Activated CD8-positive, alpha-beta memory T cell treated with anti-CD3 and anti-CD28 coated beads, Interleukin-2, amount 50 U/mL, for 1 hour (primary cell): ENCODE data around the gene MAP7D1.

ENCODE experiments used
- DNase-seq: peaks from one replicate; pipeline ENCODE4 v3.0.0-alpha.2; 2020; ENCODE audit errors: extremely low read depth

The MAP7D1 gene

DNA sequence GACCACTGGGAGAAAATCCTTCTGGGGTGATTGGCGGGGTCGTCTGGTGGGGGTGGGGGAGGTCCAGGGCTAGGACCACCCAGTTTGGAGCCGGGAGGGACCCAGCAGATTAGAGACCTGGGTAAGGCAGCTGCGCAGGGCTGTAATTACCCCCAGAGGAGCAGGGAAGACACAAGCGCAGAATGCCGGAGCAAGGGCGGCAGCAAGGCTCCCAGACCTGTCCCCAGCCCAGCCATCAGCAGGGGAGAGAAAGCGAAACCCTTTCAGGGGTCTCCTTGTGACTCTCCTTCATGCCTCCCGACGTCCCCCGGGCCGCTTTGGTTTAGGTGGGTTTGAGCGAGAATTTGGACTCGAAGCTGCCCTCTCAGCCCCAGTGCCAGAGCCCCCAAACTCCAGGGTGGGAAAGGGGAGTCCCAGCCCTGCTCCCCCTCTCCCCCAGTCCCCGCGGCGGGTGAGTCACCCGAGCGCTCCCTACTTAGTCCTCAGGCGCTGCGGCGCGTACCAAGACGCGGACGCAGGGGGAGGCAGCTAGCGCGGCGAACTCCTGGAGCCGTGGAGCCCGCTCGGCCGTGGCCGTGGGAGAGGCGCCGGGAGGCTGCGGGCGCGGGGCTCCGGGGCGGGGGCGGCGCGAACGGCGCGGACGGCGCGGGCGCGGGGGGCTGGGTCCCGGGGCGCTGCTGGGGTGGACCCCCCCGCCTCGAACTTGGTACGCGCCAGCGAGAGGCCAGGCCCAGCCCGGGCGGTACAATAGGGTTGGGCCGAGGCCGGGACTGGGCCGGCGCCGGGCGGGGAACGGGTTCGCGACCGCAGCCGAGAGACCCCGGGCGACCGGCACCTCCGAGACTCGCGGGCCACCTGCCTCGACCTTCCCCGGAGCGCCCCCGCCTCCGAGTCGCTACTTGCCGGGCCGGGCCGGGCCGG lies at the start of gene MAP7D1:
Gene MAP7D1, plus strand, starts transcription at position 753 of the 921 bp plus-strand sequence. CDS start 258 bp downstream, outside the sequence.
- peak; percentile 70 for DNase-seq

DNA sequence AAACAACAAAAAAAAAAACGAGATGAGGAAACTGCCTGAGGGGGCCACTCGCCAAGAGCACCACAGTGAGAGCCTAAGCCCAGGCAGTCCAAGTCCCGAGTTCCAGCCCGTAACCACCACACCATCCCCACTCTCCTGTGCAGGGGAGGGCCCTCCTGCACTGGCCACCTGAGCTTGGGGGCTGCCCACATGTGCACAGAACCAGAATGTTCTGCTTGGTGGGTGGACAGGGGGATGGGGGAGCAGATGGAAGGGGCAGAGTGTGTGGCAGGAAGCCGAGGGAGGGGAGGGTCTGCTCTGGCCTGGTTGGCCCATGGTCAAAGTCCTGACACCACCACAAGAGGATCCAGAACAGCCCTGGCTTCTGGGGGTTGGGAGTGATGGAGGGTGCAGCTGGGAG lies 49.7 kb upstream of the MAP7D1 start:
- no peak for DNase-seq

DNA sequence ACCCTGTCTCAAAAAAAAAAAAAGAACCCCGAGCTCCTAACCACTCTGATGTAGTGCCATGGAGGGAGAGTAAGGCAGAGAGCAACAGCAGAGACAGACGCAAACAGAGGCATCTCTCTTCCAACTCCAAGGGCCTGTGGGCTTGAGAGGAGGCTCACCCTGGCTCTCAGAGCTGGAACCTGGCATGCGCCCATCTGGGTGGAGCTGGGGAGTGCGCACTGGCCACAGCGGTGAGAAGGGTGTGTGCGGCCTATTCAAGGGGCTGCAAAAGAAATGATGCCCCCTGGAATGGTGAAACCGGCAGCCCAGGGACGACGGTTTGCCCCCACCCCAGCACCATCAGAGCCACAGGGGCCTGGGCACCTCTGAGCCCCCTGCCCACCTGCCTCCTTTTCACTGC lies 48.6 kb upstream of the MAP7D1 start:
- DNase-seq: no peak

DNA sequence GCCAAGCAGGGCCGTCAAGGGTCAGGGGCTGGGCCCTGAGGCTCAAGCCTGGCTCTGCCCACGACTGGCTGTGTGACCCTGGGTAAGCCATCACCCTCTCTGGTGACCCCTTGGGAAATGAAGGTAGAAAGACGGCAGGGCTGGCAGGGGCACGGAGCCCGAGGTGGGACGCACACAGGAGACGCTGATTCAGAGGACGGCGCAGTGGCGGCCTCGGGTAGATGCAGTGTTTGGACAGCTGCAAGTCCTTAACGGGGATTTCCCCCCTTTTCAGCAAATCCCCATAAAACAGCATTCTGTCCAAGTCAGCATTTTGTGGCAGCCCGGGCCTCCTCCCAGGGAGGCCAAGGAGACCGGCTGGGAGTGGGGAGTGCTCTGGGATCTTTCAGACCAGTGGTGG lies 47.6 kb upstream of the MAP7D1 start:
- no peak for DNase-seq

DNA sequence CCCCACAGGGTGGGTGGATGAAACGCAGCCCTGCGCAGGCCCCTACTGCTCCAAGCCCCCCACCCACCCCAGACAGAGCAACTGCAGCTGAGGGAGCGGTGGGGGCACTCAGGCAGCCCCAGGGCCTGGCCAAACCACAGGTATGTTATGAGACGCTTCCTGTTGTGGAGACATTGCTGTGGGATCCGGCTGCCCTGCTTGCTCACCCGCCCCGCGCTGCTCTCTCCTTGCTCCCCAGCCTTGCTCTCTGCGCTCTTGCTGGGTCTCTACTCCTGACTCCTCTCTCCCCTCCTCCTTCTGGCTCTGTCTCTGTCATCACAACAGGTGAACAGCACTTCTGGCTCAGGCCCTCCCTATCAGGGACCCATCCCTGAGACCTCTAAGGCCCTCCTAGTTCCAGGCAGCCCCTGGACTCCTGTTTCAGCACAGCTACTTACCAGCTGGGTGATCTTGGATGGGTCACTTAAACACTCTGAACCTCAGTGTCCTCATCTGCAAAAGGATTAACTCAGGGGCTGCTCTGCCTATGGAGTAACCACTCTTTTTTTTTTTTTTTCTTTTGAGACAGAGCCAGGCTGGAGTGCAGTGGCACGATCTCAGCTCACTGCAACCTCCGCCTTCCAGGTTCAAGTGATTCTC lies 46.8 kb upstream of the MAP7D1 start:
- DNase-seq: peak; percentile 32

DNA sequence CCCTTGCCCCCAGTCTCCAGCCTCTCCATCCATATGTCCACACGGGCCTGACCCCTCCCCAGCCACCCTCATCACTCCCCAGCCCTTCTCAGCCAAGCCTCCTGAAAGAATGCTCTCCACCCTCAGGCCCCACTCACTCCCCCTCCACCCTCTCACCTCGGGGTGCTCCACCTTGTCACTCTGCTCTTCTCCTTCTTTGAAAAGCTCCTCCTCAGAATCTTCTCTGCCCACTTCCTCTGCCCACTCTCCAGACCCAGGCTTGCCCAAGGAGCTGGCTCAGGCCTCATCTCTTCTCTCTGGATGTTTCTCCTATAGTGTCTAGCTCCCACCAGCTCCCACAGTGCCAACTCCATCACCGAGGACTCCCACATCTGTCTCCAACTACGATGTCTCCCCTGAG lies 44.8 kb upstream of the MAP7D1 start:
- no peak for DNase-seq

DNA sequence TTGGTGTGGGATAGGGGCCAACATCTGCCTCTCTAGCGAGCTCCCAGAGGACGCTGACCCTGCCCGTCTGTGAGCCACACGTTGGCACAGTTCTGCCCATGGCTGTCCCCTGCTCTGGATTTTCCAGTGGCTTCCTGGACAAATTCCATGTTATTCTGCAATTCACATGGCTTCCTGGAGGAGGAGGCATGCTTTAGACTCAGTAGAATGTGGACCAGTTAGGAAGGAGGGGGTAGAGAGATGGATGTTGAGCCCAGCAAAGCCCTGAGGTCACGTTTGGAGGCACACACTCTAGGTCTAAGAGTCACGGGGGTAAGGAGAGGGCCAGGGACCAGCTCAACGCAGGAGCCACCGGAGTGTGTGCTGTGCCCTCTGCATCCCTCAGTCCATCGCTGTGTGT lies 43.1 kb upstream of the MAP7D1 start:
- no peak for DNase-seq

DNA sequence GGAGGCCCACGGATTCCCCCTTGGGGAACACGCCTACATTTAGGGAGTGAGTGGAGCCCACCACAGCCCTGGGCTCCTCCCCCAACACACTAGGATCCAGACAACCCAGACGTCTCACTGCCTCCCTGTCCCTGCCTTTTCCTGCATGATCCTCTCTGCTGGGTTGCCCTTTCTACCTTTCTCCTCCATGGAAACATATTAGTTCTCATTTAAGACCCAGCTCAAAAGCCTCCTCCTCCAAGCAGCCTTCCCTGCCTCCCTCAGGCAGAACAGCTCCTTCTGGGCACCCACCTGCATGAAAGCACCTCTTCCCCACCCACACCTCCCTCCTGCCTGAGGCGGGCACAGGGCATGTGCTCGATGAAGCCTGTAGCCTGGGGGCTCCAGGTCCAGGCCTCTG lies 41.6 kb upstream of the MAP7D1 start:
- no peak for DNase-seq

DNA sequence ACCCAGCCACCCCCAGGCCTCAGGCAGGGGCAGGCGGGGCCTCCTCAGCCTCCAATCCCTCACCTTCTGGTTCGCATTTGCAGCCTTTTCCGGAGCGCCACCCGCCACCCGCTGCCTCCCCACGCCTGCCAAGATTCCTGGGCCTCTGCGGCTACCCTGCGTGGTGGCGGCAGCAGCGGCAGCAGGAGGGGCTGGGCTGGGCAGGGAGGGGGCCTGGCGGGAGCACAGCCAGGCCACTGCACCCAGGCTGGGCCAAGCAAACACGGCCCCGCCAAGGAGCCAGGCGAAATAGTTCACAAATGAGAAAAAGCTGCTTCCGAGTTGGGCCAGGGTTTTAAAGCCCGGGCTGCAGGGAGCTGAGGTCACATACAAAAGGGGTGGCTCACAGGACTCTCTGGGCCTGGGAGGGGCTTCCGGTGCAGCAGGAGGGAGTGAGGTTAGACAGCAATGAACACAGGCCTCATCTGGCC lies 40.7 kb upstream of the MAP7D1 start:
- DNase-seq: no peak

DNA sequence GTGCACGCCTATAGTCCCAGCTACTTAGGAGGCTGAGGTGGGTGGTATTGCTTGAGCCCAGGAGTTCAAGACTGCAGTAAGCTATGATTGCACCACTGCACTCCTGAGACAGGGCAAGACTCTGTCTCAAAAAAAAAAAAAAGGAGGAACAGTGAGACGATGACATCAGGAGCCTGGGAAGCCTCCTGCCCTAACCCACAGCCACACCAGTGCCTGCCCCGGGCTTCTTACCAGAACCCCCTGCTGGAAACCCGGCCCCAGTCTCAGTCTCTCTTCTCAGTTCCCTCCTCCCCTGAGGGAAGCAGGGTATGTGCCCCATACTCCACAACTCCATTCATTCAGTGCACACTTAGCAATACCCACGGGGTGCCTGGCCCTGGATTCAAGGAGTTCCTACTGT lies 40.0 kb upstream of the MAP7D1 start:
- DNase-seq: no peak

DNA sequence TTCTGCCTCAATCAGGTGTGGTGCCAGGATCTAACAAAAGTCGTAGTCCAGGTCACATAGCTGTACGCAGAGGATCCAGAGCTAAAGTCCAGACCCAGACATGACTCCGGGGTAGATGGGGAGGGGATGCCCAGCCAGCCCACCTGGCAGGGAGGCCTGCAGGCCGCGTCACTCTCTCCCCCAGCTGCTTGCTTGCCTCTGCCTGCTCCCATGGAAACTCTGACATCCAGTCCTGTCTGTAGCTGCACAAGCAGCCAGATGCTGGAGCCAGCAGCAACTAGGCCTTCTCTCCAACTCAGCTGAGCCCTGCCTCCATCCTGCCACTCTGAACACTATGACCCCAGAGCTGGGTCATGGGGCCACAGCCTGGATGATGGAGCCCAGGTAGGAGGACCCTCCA lies 39.1 kb upstream of the MAP7D1 start:
- no peak for DNase-seq

DNA sequence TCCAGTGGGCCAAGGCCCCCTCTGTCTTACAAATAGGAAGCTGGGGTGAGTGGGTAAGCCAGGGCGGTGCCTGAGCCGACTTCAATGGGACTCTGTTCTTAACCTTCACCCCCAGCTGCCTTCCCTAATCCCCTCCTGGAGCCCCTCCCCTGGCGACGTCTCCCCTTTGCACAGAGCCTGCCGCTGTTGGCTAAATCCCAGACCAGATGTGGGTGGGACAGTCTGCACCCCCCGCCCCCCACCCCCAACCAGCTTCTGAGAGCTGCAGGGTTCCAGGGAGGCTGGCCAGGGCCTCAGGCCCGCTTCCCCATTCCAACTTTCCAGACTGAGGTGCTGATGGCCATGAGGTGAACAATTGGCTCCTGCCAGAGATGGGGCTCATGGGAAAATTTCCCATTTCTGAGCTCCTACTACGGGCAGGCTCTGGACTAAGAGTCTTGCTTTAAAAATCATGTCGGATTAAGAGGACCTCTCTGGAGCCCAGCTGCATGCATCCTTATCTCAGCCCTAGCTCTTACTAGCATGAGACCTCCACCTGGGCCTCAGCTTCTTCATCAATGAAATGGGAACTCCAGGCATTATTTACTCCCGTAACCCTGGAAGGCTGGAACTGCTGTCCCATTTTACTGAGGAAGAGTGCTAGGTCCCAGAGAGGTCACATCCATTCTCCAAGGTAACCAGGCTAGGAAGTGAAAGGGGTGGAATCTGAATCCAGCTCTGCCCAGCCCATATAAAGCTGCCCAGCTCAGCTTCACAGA lies 37.3 kb upstream of the MAP7D1 start:
- no peak for DNase-seq

DNA sequence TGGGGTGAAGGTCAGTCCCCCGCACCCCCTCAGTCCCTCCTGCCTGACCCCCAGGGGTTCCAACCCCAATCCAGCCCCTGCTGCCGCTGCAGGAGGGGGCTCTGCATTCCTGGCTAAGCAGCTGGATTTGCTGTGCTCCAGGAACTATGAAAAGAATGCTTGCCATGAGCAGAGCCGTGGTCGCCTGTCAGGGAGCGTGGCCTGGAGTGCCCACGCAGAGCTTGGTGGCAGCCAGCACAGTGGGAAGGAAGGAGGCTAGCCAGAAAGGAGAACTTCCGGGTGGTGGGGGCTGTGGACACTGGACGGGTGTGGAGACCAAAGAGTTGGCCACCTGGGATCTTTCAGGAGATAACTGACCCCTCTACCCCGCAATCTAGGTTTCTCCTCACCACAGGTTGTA lies 36.5 kb upstream of the MAP7D1 start:
- no peak for DNase-seq

DNA sequence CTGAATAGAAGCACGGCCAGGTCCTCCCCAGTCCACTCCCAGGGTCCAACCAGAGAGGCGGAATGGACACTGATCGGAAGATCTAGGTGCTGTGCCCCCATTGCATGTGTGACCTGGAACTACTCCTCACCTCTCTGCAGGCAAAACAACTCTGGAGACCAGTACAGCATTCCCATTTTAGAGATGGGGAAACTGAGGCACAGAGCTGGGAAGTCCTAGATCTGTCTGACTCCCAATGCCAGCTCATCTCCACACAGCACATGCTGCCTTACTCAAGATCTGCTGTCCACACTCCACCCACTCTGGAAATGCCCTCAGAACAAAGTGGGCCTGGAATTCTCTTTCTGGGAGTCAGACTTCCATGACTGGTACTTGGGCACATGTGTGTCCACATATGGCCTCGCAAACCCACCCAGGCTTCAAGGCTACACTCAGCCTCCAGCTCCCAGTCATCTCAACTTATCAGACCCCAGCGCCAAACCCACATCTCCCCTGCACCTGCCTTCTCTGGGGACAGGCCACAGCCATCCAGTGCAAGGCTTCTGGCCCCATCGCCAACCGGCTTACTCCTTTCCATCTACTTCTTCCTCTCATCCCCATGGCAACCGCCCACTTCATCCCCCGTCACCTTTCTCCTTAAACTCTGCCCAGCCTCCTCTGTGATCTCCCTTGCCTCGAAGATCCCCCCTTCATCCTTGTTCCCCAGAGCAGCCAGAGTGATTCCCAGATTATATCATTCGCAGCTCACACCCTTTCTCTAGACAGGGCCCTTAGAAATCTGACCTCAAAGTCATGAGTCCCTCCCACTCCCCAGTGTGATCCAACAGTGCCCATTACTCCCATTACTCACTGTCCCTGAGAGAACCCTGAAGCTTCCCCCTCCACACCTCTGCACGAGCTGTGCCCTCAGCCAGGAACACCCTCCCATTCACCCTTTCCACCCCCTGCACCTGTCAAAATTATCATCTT lies 33.6 kb upstream of the MAP7D1 start:
- DNase-seq: no peak

DNA sequence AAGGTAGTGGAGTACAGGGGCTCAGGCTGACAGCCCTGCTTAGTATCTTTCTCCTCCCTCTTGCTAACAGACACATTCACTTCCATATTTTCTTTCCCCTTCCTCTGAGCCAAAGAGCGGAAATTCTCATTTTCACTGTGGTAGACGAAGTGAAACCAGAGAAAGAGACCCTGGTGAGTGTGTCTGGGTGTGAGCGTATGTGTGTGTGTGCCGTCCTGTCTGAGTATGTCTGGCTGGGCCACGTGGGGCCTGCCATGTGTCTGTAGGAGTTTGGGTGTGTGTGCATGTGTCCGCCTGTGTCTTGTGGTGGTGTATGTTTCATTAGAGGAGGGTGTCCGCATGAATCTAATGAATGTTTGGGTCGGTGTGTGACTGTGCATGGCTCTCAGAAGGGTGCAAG lies 32.6 kb upstream of the MAP7D1 start:
- no peak for DNase-seq

DNA sequence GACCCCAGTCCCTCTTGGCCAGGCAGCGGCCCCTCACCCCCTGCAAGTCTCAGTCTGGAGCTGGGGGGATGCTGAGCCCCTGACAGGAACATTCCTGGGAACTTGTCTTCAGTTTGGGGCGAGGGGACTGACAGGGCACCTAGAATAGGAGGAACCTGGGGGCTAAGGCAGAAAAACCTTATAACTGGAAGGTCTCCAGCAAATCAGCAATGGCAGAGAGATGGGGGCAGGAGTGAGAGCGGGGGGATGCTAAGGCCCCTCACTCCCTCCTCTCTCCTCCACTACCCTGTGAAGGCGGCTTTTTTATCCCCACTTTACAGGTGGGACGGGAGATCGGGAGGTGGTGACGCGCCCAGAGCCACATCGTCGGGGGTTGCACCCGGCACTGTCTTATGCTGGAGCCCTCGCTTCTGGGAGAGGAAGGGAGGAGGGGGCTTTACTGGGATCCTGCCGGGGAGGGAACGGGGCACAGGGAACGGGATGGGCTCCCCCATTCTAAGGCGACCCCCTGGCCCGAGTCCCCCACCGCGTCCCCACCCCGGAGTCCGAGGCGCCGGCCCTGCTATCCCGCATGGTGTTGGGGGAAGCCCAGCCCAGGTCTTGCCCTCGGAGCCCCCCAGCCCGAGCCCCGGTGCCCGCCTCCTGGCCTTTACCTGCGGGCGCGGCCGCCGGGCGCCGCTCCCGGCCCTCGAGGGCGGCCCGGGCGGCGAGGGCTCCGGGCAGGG lies 31.4 kb upstream of the MAP7D1 start:
- no peak for DNase-seq

DNA sequence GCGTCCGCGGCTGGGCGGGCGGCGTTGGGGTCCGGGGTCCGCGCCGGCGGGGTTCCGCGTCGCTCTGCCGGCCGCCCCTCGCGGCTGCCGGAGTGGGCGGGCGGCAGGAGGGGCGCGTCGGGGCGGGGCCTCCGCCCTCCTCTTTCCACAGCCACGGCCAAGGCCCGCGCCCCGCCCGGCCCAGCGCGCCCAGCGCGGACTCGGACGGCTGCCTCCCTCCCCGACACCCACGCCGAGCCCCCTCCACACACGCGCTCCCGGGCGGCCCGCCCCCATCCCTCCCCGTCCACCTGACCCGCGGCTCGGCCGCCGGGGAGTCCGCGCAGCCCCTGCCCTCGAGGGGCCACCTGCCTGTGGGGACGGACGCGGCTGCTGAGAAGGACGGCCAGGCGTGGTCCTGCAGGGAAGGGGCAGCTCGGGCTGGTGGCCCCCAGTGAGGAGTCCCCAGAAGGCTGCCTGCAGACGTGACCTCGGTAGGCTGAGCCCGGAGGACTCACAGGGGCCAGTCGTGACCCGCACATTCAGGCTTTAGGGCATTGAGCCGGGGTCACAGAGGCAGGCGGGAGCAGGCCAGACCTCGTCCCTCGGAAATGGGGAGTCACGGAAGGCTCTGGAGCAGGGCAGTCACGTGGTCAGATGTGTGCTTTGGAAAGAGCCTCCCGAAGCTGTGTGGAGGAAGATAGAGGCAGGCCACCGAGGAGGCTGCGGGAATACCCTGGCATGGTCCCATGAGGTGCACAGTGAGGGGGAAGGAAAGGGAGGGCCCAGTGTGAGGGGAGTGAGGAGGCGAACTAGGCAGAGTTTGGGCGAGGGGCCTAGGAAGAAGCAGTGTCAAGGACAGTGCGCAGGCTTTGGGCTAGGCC lies 30.6 kb upstream of the MAP7D1 start, which contains the start of gene COL8A2:
Gene COL8A2, minus strand, starts transcription at position 94 of the 863 bp plus-strand sequence. CDS start 24,980 bp downstream, outside the sequence.
- no peak for DNase-seq

DNA sequence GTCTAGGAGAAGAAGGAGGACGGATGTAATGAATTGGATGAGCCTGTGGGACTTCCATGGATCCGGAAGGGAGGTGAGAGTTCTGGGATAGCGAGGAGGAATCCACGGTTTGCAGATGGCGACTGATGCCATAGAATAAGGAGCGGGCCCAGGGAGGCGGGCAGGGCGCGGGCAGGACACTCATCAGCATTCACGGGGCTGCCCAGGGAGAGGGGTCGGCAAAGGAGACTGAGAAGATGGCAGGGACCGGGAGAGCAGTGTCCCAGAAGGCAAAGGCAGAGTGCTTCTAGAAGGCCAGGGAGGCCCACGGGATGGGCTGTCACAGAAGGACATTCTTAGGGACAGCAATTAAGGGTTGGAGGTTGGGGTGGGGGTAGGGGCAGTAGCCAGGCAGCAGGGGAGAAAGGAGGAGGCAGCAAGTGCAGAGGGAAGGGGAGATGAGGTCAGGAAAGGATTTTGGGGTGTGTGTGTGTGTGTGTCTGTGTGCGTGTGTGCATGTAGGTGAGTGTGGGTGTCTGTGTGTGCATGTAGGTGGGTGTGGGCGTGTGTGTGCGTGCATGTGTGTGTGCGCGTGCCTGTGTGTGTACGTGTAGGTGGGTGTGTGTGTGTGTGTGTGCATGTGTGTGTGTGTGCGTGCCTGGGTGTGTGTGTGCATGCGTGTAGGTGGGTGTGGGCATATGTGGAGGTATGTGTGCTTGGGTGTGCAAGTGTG lies 29.8 kb upstream of the MAP7D1 start:
- DNase-seq: no peak
